LHCN-M2 (cell line): ENCODE results near the gene EDIL3. TPM values are rescaled to one million over a fixed set of nuclear protein-coding genes. Genes with fewer than 3 reads are reported as not detected.

Source experiments
- DNase-seq: peaks from one replicate; pipeline ENCODE4 v3.0.0-alpha.2; 2012; ENCODE audit warnings: low read depth
- total RNA-seq: library from RNA; depleted of rRNA; stranded (reverse); fragments of >200 nt; gene quantifications from 2 replicates; pipeline ENCODE4 v1.2.3, GENCODE V29; 2014

The EDIL3 gene
- total RNA-seq, 1 experiment from 2014 or later, result 58.7 TPM

- DNase-seq, result no peak
These were observed 312.3 kb downstream of the EDIL3 start for GRCh38 chr5:84072339-84072738.

GRCh38 chr5:84069608-84070179, 315.0 kb downstream of the EDIL3 start:
- DNase-seq, result no peak

- DNase-seq, result no peak
These were observed 321.6 kb downstream of the EDIL3 start for GRCh38 chr5:84063041-84063440.

GRCh38 chr5:84059672-84060071, 325.0 kb downstream of the EDIL3 start:
- no peak for DNase-seq

GRCh38 chr5:84058561-84058960, 326.1 kb downstream of the EDIL3 start:
- DNase-seq, result no peak

GRCh38 chr5:84057211-84057610, 327.5 kb downstream of the EDIL3 start:
- no peak for DNase-seq

GRCh38 chr5:84045964-84046363, 338.7 kb downstream of the EDIL3 start:
- DNase-seq, result no peak

DNA sequence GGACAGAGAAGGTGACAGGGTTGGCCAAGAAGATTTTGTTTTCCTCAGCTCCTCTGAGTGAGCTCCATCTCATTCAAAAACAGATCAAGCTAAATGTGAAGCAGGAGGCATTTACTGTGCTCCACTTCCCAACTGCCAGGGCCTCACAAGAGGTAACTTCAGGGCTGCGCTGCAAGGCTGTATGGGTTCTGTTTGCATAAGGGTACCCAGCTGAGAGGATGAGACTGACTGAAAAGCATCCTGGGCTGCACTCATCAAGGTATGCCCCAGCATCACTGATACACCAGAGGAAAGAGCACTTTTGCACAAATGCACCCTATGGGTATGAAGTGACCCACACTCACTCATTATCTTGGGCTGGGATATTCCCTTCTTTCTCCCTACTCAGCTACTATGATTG, 347.8 kb downstream of the EDIL3 start:
- no peak for DNase-seq

- peak; percentile 17 for DNase-seq
These were observed 352.4 kb downstream of the EDIL3 start for GRCh38 chr5:84032324-84032723.

DNA sequence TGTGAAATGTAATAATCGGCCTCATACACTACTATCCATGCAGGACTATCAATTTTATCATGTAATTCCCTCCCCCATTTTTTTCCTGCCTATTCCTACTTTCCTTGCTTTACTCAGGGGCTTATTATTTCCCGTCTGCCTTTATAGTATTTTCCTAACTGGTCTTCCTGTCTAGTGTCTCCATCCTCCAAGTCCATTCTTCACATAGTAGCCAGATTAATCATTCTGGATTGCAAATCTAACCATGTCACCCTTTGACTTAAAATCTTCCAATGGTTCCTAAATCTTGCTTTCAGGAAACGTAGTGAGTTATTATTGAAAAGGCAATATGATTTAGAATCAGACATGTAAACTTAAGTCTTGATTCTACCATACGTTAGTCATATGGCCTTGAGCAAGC, 356.6 kb downstream of the EDIL3 start:
- DNase-seq, result peak; percentile 39

DNA sequence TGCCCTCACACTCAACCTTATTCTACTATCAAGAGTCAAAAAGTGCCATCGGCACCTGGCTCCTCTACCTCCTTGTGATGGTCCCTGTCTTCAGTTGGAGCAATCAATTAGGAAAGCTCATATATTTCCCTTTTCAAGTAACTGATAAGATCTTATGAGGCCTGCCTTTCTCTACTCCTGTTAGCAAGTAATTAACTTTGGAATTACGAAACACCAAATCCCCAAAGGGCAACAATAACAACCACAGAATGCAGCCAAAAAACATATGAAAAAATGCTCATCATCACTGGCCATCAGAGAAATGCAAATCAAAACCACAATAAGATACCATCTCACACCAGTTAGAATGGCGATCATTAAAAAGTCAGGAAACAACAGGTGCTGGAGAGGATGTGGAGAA, 366.2 kb downstream of the EDIL3 start:
- peak; percentile 31 for DNase-seq

GRCh38 chr5:84017523-84018172, 367.0 kb downstream of the EDIL3 start:
- DNase-seq, result peak; percentile 30

DNA sequence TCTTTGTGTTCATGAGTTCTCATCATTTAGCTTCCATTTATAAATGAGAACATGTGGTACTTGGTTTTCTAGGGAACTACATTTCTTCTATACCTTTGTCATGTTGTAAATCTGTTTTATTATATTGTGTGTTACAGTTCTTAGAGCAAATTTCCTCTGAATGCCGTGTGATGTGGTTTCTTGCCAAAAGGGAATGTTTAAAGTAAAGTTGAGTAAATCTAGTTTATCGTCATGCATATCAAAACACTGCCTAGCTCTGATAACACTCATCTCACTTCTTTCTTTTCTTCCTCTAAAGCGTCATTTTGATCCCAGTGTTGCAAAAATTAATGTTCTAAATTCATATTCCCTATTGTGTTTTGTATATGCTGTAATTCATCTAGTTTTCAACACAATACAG, 368.6 kb downstream of the EDIL3 start:
- DNase-seq, result no peak

GRCh38 chr5:84014966-84015365, 369.7 kb downstream of the EDIL3 start:
- DNase-seq, result peak; percentile 27

DNA sequence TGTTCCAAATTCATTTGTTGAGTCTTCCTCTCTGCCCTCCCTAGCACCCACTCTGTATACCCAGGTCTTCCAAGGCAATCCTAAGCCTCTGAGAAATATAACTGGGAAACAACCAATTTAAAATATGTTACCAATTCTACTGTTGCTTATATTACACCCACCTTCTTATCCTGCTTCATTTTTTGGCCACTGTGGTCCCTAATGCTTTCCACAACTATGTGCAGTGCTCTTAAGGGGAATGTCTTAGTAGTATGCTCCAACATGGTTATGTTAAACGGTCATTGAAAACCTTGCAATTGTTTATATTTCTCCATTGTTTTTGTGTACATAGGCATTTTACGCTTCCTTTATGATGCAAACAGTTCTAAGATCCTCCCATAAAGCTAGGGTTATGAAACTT, 390.9 kb downstream of the EDIL3 start:
- DNase-seq, result no peak

DNA sequence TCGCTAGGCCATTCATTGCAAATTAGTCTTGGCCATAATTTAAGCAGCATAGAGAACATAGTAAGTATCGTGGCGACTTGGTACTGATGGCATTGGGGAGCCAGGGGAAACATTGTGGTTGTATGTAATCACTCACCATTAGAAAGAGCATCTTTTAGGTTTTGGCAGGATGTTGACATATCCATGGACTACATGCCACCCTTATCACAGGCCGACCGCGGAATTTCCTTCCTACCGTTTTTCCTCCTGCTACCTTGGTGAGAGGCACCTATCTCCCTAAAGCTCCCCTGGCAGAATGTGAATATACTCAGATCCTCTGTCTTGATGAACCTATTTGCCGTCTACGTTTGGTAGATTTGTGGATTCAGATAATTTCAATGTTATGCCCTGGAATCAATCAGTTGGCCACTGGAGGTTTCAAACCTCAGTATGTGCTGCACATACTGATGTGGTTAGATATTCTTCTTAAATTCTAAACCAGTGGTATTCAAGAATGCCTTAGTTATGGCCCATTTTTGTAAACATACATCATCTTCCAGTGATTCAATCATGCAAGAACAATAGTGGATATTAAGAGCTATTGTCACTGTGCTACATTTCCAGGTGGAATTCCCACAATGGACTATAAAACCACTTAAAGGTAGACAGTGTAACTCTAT, 393.0 kb downstream of the EDIL3 start:
- DNase-seq, result peak; percentile 4

DNA sequence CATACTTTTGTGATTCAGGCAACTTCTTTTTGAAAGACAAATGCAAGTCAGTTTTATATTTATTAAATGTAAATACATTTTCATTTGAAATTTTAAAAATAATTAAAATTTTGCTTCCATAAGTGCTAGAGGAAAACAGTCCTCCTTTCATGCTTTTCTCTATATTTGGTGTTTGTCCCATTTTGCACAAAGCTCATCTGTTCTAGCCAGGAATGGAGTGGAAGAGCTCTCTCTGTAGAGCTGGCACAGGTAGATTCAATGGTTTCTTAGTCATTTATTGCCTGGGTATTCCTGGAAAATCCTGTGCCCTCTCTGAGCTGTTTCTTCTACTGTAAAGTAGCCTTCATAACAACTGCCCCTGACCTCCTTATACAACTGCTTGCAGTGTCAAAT, 396.4 kb downstream of the EDIL3 start:
- DNase-seq, result no peak

GRCh38 chr5:83987513-83988292, 397.0 kb downstream of the EDIL3 start:
- DNase-seq, result peak; percentile 1

- DNase-seq, result no peak
These were observed 400.8 kb downstream of the EDIL3 start for GRCh38 chr5:83983852-83984251.

DNA sequence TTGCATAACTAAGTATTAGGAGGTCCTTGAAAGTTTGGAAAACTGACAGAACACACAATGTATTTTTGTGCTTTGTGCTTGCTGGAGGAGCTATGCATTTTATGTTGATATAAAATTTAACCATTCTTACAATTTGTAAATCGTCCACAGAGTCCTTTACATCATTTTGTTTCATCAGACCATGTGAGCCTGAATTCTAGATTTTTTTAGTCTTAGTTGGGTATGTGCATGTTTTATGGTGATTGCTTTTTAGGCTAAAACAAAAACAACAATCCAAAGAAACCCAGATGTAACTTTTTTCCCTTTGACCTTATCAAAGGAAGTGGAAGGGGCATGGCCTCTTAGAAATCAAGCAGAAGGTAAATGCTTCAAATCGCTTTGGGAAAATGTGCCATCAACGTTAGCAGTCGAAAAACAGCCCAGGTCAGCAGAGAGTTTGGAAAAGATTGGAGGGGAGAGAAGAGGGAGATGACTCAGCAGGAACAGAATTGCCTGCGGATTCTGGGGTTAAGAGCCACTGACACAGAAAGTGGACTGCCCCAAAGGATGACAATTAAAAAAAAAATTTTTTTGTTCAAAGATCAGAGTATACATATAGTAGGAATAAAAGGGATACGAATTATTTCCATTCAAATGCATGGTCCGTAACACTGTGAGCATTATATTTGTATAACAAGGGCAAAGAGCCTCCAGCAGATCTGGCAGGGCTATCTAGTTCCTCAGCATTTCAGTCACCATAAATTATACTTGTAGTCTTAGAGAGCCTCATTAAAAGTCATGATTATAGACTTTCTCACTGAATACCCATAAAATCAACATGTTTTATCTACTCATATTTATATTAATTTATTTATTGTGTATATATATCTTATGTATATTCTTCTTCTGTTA, 410.5 kb downstream of the EDIL3 start:
- no peak for DNase-seq

- DNase-seq, result no peak
These were observed 411.8 kb downstream of the EDIL3 start for GRCh38 chr5:83972909-83973308.
